HG02938 (cell line): ENCODE data around the gene DLGAP4.
"Not testable (repeated sequence)": the region's sequence is repeated elsewhere in the genome, so short reads cannot be mapped to it uniquely, and the experiment has no call there.

ENCODE experiments used
- ATAC-seq: cut with Tn5 transposase; IDR thresholded peaks from one replicate; pipeline ENCODE4 v1.9.1; 2021; ENCODE audit warnings: mild to moderate bottlenecking, moderate library complexity; ENCODE audit not compliant: unreplicated experiment

Gene DLGAP4

DNA sequence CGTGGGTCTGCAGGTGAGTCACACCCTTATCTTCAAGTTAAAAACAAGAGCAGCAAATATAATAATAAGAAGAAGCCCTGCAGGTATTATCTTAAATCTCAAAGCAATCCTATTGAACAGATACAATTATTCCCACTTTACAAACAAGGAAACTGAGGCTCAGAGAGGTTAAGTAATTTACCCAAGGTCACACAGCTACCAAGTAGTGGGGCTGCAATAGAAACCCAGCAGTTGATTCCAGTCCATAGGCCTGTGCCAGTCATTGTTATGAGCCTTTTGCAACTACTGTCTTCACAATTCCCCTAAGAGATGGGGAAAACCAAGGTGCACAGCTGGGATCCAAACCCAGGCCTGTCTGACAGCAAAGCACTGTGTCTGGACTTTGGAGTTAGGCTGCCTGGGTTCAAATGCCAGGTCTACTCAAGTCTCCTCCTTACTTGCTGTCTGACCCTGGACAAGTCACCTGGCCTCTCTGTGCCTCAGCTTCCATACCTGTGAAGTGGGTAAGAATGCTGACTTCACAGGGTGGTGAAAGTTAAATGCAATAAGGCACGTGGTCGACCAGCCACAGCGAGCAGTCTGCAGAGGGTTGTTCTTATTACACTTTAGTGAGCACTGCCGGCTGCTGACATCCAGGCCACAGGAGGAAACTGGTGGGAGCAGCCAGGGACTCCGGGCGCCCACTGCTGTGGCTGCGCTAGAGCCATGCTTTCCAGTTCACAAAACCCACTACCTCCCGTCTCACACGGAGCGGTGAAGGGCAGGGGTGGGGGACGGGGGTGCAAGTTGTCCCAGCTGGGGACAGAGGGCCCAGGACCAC, 241.3 kb downstream of the DLGAP4 start:
- no peak for ATAC-seq

GRCh38 chr20:36548006-36548315, 241.8 kb downstream of the DLGAP4 start:
- ATAC-seq = no peak

DNA sequence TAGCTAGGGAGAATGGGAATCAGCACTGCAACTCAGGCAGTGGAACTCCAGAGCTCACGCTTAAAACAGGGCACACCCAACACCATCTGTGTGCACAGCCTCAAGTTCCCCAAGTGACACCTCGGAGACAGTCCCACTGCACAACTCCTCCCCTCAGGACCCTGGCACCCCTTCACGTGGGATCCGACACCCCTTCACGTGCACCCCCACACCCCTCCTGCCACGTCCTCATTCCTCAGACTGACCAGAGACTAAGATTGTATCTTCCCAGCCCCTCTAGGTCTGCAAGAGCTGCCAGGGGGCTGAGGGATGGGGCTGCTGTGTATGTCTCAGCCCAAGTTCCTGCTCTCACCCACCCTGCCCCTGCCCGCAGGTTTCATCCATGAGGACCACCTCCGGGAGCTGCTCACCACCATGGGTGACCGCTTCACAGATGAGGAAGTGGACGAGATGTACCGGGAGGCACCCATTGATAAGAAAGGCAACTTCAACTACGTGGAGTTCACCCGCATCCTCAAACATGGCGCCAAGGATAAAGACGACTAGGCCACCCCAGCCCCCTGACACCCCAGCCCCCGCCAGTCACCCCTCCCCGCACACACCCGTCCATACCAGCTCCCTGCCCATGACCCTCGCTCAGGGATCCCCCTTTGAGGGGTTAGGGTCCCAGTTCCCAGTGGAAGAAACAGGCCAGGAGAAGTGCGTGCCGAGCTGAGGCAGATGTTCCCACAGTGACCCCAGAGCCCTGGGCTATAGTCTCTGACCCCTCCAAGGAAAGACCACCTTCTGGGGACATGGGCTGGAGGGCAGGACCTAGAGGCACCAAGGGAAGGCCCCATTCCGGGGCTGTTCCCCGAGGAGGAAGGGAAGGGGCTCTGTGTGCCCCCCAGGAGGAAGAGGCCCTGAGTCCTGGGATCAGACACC, 242.8 kb downstream of the DLGAP4 start:
- ATAC-seq = no peak

- no peak for ATAC-seq
Measured at GRCh38 chr20:36549628-36549941, 243.4 kb downstream of the DLGAP4 start.

DNA sequence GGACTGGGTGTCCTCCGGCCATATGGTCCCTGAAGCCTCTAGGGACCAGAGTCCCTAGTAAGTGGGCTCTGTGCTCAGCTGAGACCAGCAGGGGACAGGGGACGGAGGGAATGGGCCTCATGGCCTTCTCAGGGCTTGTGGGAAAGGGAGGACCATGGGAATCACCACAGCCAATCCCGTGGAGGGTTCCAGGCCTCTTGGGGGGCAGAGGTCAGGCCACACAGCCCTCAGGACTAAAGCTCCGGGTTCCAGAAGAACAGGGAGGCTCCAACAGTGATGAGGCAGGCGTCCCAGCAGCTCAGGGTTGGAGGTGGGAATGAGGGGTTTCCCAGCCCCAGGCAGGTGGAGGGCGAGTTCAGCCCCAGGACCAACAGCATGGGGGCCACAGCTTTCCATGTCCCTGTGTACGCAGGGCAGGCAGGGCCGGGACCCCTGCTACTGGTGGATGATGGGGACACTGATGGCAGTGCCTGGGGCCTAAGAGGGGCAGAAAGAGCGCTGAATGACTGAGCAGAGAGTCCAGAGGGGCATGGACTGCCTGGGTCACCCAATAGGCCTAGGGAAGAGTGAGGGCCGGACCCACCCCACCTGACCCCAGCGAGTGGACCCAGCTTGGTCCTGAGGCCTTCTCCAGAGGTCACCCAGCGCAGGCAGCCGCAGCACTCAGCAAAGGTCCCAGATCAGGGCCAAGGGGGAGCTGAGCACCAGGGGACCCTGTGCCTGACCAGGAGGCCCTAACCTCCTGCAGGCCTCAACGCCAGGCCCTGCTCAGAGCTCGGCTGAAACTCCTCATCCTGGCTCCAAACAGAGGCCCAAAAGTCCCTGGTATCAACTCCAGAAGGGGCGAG, 244.0 kb downstream of the DLGAP4 start:
- no peak for ATAC-seq

DNA sequence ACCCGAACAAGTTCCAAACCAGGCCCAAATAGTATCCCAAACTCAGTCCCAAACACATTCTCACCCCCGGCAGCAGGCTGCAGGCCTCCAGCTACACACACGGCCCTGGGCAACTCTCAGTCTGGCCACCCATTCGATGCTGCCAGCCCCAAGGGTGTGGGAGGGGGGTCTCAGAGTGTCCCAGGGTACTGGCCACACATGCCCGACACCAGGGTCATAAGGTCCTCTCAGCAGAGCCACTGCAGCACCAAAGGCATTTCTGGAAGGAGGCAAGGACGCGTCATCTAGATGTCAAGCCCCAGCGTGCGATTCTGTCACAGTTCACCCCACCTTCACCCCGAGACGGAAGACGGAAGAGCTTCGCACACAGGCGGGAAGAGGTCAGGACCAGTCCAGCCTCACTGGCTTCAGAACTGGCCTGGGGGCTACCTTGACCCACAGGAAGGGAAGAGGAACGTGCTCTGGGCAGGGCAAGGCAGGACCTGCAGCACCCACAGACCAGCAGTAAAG, 244.7 kb downstream of the DLGAP4 start:
- no peak for ATAC-seq

- ATAC-seq = no peak
Measured at GRCh38 chr20:36555248-36555647, 249.1 kb downstream of the DLGAP4 start.

GRCh38 chr20:36562724-36563123, 256.6 kb downstream of the DLGAP4 start:
- ATAC-seq = no peak

- no peak for ATAC-seq
Measured at GRCh38 chr20:36563374-36563773, 257.2 kb downstream of the DLGAP4 start.

DNA sequence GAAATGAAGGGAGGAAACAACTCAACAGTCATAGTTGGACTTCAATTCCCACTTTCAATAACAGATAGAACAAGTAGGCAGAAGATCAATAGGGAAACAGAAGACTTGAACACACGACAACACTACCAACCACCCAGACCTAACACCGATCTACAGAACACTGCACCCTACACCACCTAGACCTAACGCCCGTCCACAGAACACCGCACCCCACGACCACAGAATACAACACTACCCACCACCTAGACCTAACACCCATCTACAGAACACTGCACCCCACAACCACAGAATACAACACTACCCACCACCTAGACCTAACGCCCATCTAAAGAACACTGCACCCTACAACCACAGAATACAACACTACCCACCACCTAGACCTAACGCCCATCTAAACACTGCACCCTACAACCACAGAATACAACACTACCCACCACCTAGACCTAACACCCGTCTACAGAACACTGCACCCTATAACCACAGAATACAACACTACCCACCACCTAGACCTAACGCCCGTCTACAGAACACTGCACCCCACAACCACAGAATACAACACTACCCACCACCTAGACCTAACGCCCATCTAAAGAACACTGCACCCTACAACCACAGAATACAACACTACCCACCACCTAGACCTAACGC, 258.1 kb downstream of the DLGAP4 start:
- not testable (repeated sequence) for ATAC-seq

- not testable (repeated sequence) for ATAC-seq
Measured at GRCh38 chr20:36564726-36565121, 258.6 kb downstream of the DLGAP4 start.

- no peak for ATAC-seq
Measured at GRCh38 chr20:36565520-36565919, 259.4 kb downstream of the DLGAP4 start.

DNA sequence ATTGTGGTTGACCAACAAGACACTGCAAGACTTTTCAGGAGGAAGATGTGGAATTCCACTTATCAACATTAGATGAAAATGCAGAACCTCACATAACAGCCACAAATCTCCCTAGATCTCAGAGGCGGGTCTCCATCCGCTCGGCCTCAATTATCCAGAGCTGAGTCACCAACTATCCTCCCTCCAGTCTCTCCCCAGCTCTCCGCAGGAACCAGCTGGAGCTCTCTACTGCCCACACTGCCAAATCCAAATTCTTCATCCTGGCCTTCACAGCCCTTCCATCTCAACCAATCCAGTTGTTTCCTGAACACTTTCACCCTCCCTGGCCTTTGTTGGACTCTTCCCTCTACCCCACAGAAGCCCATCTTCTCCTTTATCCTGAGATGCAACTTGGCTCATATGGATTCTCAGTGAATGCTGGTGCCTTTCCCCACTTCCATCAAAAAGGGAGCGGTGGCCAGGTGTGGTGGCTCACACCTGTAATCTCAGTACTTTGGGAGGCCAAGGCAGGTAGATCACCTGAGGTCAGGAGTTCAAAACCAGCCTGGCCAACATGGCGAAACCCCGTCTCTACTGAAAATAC, 263.8 kb downstream of the DLGAP4 start:
- ATAC-seq = no peak

DNA sequence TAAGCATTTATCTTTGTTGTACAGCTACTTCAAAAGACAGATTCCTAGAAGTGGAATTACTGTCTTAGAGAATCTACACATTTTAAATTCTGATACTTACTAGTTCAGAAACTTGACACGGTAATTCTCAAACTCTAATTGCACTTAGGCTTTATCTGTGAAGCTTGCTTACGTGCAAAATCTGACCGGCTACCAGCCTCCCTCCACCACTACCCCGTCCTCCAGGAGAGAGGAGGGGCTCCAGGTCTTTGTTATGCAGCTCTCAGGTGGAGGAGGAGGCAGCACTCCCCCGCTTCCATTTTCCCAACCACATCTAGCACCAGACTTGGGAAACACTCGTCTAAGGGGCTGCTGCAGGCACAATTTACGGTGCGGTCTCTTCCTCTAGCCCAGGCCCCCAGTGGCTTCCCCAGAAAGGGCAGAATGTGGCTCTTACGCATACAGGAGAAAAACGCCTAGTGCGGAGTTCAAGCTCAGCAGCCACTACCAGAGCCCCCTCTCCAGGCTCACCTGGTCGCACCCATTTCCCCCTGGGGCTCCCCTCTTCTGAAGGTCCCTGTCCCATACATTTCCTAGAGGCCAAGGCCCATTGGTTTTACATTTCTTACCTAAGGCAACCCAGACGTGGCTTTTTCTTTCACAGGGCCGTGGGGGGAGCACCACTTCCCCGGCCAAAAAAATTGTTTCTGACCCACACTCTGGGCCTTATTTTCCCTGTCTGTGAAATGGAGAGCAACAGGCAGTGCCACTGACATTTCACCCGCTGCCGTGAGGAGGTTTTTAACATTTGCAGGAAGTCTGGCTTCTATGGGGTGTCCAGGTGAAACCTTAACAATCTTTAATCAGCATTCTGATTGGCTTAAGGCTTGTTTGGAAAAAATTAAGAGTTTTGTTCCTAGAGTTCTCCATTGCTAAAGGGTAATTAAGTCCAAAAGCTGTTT, 265.7 kb downstream of the DLGAP4 start:
- no peak for ATAC-seq

DNA sequence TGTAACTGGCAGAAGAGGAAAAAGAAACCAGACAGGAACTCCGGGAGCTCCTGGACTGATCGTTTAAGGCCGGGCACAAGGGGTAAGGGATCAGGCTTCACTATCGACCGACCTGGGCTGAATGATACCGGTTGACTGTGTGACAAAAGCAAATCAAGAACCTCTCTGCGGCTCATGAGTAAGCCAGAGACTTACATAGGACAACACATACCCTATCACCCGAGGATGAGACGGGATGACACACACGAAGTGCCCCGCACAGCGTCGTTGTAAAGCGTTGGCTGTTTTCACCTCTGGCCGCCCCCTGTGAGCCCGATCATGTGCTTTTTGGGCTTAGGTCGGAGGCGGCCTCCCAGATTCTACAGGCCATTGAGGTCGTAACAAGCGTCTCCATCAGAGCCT, 266.6 kb downstream of the DLGAP4 start:
- peak; percentile 25 for ATAC-seq

GRCh38 chr20:36573103-36573797, 267.1 kb downstream of the DLGAP4 start, which contains the start of gene TGIF2:
Gene TGIF2, plus strand, starts transcription at chr20:36573597. Its CDS starts 5,178 bp downstream, at chr20:36578775.
- peak; percentile 51 for ATAC-seq

DNA sequence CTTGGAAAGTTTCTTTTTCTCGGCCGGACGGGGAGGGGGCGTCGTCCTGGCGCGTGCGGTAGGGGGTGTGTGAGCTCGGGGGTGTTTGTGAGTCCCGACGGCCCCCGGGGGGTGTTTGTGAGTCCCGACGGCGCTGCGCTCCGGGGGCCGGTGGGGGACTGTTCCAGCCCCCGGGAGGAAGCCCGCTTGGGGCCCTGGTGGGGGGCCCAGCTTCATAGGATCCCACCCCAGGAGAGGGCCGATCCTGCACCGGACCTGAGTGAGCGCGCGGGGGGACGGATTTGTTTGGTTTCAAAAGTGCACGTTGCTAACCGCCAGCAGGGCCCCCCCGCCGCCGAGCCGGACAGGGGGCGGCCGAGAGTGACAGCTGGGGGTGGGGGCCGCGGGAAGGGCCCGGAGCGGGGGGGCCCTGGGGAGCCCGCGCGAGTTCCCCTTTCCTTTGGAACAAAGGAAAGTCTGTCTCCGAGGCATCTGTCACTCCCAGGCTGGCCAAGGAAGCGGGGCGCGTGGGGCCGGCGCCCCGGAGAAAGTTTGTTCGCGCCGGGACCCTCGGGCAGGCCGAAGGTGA, 267.7 kb downstream of the DLGAP4 start:
- ATAC-seq = peak; percentile 0
